IMR-90 (cell line): Measurements from ENCODE around the gene DHX40. TPM values are rescaled to one million over a fixed set of nuclear protein-coding genes. Genes with fewer than 3 reads are reported as not detected.

Experiments used
- ATAC-seq: fragments of 200-7000 bp; cut with Tn5 transposase; 2 replicates; pipeline ENCODE4 v1.9.1; 2020; ENCODE audit warnings: low read depth, mild to moderate bottlenecking, moderate library complexity
- BruUV-seq: library from RNA; stranded (reverse); fragments of 400-500 nt; replicated peaks from 2 replicates; lab custom pipeline; 2021; lab: Mats Ljungman, UMichigan
- CTCF ChIA-PET: fragments of 300-600 bp; formaldehyde crosslinking; extraction: SDS; loops from one replicate; lab custom pipeline; 2021; ENCODE audit warnings: antibody characterized with exemption; lab: Yijun Ruan, JAX
- POLR2A ChIA-PET: fragments of 300-600 bp; sonication (Branson Sonifier 250); formaldehyde crosslinking; loops from one replicate; lab custom pipeline; 2022; ENCODE audit warnings: antibody characterized with exemption; ENCODE audit not compliant: unreplicated experiment; lab: Charles Lee
- DNase-seq: peaks from one replicate; pipeline ENCODE4 v3.0.0; 2013
- H2AFZ ChIP-seq: replicated peaks from 2 replicates; pipeline ENCODE3; 2013; ENCODE audit warnings: low read length, mild to moderate bottlenecking; ENCODE audit not compliant: poor library complexity
- H2AK5ac ChIP-seq: 2 replicates; pipeline ENCODE4 v1.6.1; 2013; ENCODE audit warnings: low read depth, low read length, inconsistent platforms
- H2AK9ac ChIP-seq: replicated peaks from 2 replicates; pipeline ENCODE3; 2013; ENCODE audit warnings: mild to moderate bottlenecking, low read depth, low read length, moderate library complexity; ENCODE audit not compliant: poor library complexity
- H2BK120ac ChIP-seq: 2 replicates; pipeline ENCODE4 v1.6.1; 2013; ENCODE audit warnings: low read depth, low read length, inconsistent platforms
- H2BK15ac ChIP-seq: 3 replicates; pipeline ENCODE4 v1.6.1; 2013; ENCODE audit warnings: low read depth, low read length, inconsistent platforms
- H2BK20ac ChIP-seq: 2 replicates; pipeline ENCODE4 v1.6.1; 2013; ENCODE audit warnings: low read depth, mild to moderate bottlenecking, inconsistent platforms, low read length, moderate library complexity
- H2BK5ac ChIP-seq: 2 replicates; pipeline ENCODE4 v1.6.1; 2013; ENCODE audit warnings: mild to moderate bottlenecking, low read depth, low read length, inconsistent platforms; ENCODE audit not compliant: poor library complexity, severe bottlenecking
- H3K14ac ChIP-seq: replicated peaks from 2 replicates; pipeline ENCODE4 v1.6.1; 2013; ENCODE audit warnings: low read depth, low read length, inconsistent platforms
- H3K18ac ChIP-seq: 2 replicates; pipeline ENCODE4 v1.6.1; 2013; ENCODE audit warnings: low read depth, low read length, control low read depth
- H3K23ac ChIP-seq: 2 replicates; pipeline ENCODE4 v1.6.1; 2013; ENCODE audit warnings: low read depth, low read length, inconsistent platforms
- H3K27ac ChIP-seq: 2 replicates; pipeline ENCODE4 v1.5.1; 2013; ENCODE audit warnings: mild to moderate bottlenecking, control low read depth, low read length; ENCODE audit not compliant: insufficient read depth
- H3K27me3 ChIP-seq: 2 replicates; pipeline ENCODE4 v1.6.1; 2013; ENCODE audit warnings: low read length; ENCODE audit not compliant: control insufficient read depth, insufficient read depth
- H3K36me3 ChIP-seq: 2 replicates; pipeline ENCODE4 v1.6.1; 2013; ENCODE audit warnings: low read length, mixed read lengths; ENCODE audit not compliant: control insufficient read depth, insufficient read depth
- H3K4ac ChIP-seq: 2 replicates; pipeline ENCODE4 v1.6.1; 2013; ENCODE audit warnings: low read depth, low read length, inconsistent platforms
- H3K4me1 ChIP-seq: 2 replicates; pipeline ENCODE4 v1.6.1; 2013; ENCODE audit warnings: low read length, mixed read lengths; ENCODE audit not compliant: control insufficient read depth, insufficient read depth
- H3K4me2 ChIP-seq: 2 replicates; pipeline ENCODE4 v1.6.1; 2013; ENCODE audit warnings: low read depth, mild to moderate bottlenecking, control low read depth, low read length, moderate library complexity
- H3K4me3 ChIP-seq: 2 replicates; pipeline ENCODE4 v1.5.1; 2013; ENCODE audit warnings: low read depth, mild to moderate bottlenecking, control low read depth, low read length, moderate library complexity; ENCODE audit not compliant: insufficient read depth
- H3K56ac ChIP-seq: 2 replicates; pipeline ENCODE4 v1.6.1; 2013; ENCODE audit warnings: low read length, inconsistent platforms; ENCODE audit not compliant: insufficient read depth; ENCODE audit errors: extremely low read depth
- H3K79me1 ChIP-seq, 2 experiments: 2 replicates each; pipeline ENCODE4 v1.6.1; 2013; ENCODE audit warnings: low read length in 2 of 2, inconsistent platforms in 1 of 2, low read depth in 1 of 2
- H3K9ac ChIP-seq: 2 replicates; pipeline ENCODE4 v1.6.1; 2013; ENCODE audit warnings: low read depth, low read length, control low read depth
- H3K9me1 ChIP-seq: 2 replicates; pipeline ENCODE4 v1.6.1; 2013; ENCODE audit warnings: low read length, inconsistent platforms; ENCODE audit not compliant: insufficient read depth
- H3K9me3 ChIP-seq: 2 replicates; pipeline ENCODE4 v1.6.1; 2013; ENCODE audit warnings: low read length; ENCODE audit not compliant: control insufficient read depth, insufficient read depth
- H4K20me1 ChIP-seq: 2 replicates; pipeline ENCODE4 v1.6.1; 2013; ENCODE audit warnings: low read length, inconsistent platforms; ENCODE audit not compliant: insufficient read depth
- H4K5ac ChIP-seq: 2 replicates; pipeline ENCODE4 v1.6.1; 2013; ENCODE audit warnings: mild to moderate bottlenecking, low read depth, low read length, control low read depth
- H4K8ac ChIP-seq, 2 experiments: 2 replicates each; pipeline ENCODE4 v1.6.1; 2013; ENCODE audit warnings: low read depth in 2 of 2, low read length in 2 of 2, control low read depth in 1 of 2, inconsistent platforms in 1 of 2
- H4K91ac ChIP-seq: 2 replicates; pipeline ENCODE4 v1.6.1; 2013; ENCODE audit warnings: low read depth, low read length, inconsistent platforms; ENCODE audit not compliant: insufficient read depth
- MXI1 ChIP-seq: IDR thresholded peaks from 2 replicates; pipeline ENCODE4 v1.6.1; 2012; ENCODE audit warnings: low read depth, mild to moderate bottlenecking, low read length, moderate library complexity, borderline replicate concordance
- WGBS, 2 experiments: methylation state at CpG; one replicate each; pipeline versions ENCODE4 v1.1.5 to v1.1.7; 2013; ENCODE audit warnings: missing lambda C conversion rate in 2 of 2; ENCODE audit not compliant: insufficient read length in 1 of 2; ENCODE audit errors: extremely low coverage in 2 of 2; 5-methylcytosine and 5-hydroxymethylcytosine counted together
- dilution Hi-C: fragments of 300-500 bp; cut with HindIII; formaldehyde crosslinking; loops from one replicate; pipeline ENCODE4 v1.14.3; 2018; ENCODE audit warnings: low sequenced_read_pairs; ENCODE audit not compliant: unreplicated experiment
- in situ Hi-C: fragments of 300-500 bp; cut with MboI; formaldehyde crosslinking; loops from 3 replicates; pipeline ENCODE4 v1.14.3; 2019; ENCODE audit warnings: low sequenced_read_pairs, inconsistent platforms, mixed read lengths
- intact Hi-C: fragments of 100-400 bp; cut with micrococcal nuclease; formaldehyde crosslinking; loops from 2 replicates; pipeline ENCODE4 v1.10.0; 2022
- polyA plus RNA-seq, 3 experiments: library from polyadenylated mRNA; depleted of rRNA; stranded (reverse); fragments of >200 nt; gene quantifications; 2 replicates each; pipeline ENCODE4 v1.2.3, GENCODE V29; 2012; ENCODE audit warnings: low replicate concordance in 1 of 3
- total RNA-seq: library from RNA; depleted of rRNA; stranded (reverse); fragments of >200 nt; gene quantifications from 2 replicates; pipeline ENCODE4 v1.2.3, GENCODE V29; 2012

DHX40 gene
- total and polyA plus RNA-seq, 2 of the 4 experiments (the other 2 are of a cell fraction) = 17.4 to 44.4 TPM

- no peak overlapping the region for H2AFZ ChIP-seq
- no peak overlapping the region for H4K91ac ChIP-seq
- H2BK120ac ChIP-seq = no peak overlapping the region
- no peak overlapping the region for H3K23ac ChIP-seq
- H3K9ac ChIP-seq = no peak overlapping the region
- no peak overlapping the region for H3K27ac ChIP-seq
- ChIA-PET POLR2A (no interaction called here), CTCF (no interaction called here)
- peaks cover 14% of the 10 kb centered on the region for H3K27me3 ChIP-seq
- no peak overlapping the region for H3K18ac ChIP-seq
- in situ Hi-C loops (no loop called here), dilution Hi-C loops (no loop called here), intact Hi-C loops (no loop called here)
- 0 out of 2 replicates have a peak, but pooled peaks cover 2% of the 10 kb centered on the region for H3K4me1 ChIP-seq
- no peak overlapping the region for H4K8ac ChIP-seq
- no peak overlapping the region for H2AK9ac ChIP-seq
- ATAC-seq = no peak
- WGBS, 2 experiments = no CpG with 5 or more reads among the region's 2 CpGs
- no peak overlapping the region for H3K4me3 ChIP-seq
- no peaks in the 10 kb centered on the region for H4K20me1 ChIP-seq
- no peak overlapping the region for H2BK15ac ChIP-seq
- no peak overlapping the region for H3K14ac ChIP-seq
- H3K36me3 ChIP-seq = no peaks in the 10 kb centered on the region
- no TSS peak for BruUV-seq
- H3K4me2 ChIP-seq = no peak overlapping the region
- H3K56ac ChIP-seq = no peak overlapping the region
- no peak overlapping the region for H2BK5ac ChIP-seq
- H2BK20ac ChIP-seq = no peak overlapping the region
- H3K4ac ChIP-seq = no peak overlapping the region
- no peak for DNase-seq
- no peaks in the 10 kb centered on the region for H3K79me1 ChIP-seq
- no peak overlapping the region for H2AK5ac ChIP-seq
- H3K9me3 ChIP-seq = no peaks in the 10 kb centered on the region
- H3K9me1 ChIP-seq = 0 out of 2 replicates have a peak, but pooled peaks cover 3% of the 10 kb centered on the region
- no peak for TF ChIP-seq MXI1
- no peak overlapping the region for H4K5ac ChIP-seq
These were observed 39.7 kb upstream of the DHX40 start for GRCh38 chr17:59525668-59526067.
